ENCODE data around the gene MAN1A1. TPM values are rescaled to one million over a fixed set of nuclear protein-coding genes. Genes with fewer than 3 reads are reported as not detected.

Gene MAN1A1
- polyA plus RNA-seq, 1 donor (not counting 4 experiments of a cell fraction or from before 2014, with no cell fraction given) = 20.2 TPM

GRCh38 chr6:119133400-119133799 lies 216.2 kb downstream of the MAN1A1 start:
- Histone ChIP-seq H3K9me3 (ENCODE audit: control insufficient read depth, low read depth, low read length) (no peaks in the 10 kb centered on the region), H3K79me2 (ENCODE audit: control insufficient read depth, insufficient read depth, low read length) (no peaks in the 10 kb centered on the region), H3K36me3 (ENCODE audit: control insufficient read depth in 2 of 2, extremely low read depth in 1 of 2, insufficient read depth in 2 of 2, low read length in 2 of 2) (no peaks in the 10 kb centered on the region), H3K27me3 (ENCODE audit: control insufficient read depth, extremely low read depth, insufficient read depth, low read length) (no peaks in the 10 kb centered on the region), H3K9ac (ENCODE audit: control insufficient read depth, extremely low read depth, insufficient read depth, low read length) (no peak overlapping the region), H2AFZ (ENCODE audit: control insufficient read depth, low read length) (no peak overlapping the region), H4K20me1 (ENCODE audit: control insufficient read depth, extremely low read depth, insufficient read depth, low read length) (no peaks in the 10 kb centered on the region), H3K4me1 (ENCODE audit: control insufficient read depth, extremely low read depth, insufficient read depth, low read length) (peaks cover 25% of the 10 kb centered on the region), H3K9me1 (ENCODE audit: control insufficient read depth, extremely low read depth, insufficient read depth, low read length) (no peaks in the 10 kb centered on the region), H3K4me2 (ENCODE audit: control insufficient read depth, extremely low read depth, insufficient read depth, low read depth, low read length) (no peak overlapping the region), H3K4me3 (ENCODE audit: control insufficient read depth in 2 of 3, extremely low read depth in 1 of 3, insufficient read depth in 2 of 3, low read depth in 1 of 3, low read length in 3 of 3) (no peak overlapping the region), H3K27ac (ENCODE audit: control insufficient read depth, insufficient read depth, low read length) (no peak overlapping the region)
- dilution Hi-C loops (cut with MboI; ENCODE audit: extremely low pct_ligation_motif_present, low sequenced_read_pairs) = no loop called here
- no peak for FAIRE-seq
- DNase-seq (ENCODE audit: low read depth, low spot score) = no peak
- no peak for TF ChIP-seq EZH2 (IDR thresholded peaks at IDR 0.05; ENCODE audit: low read length)
- TF ChIP-seq CTCF (optimal IDR thresholded peaks at IDR 0.05 in 1 of 3, IDR thresholded peaks at IDR 0.05 in 1 of 3, conservative IDR thresholded peaks at IDR 0.05 in 1 of 3; ENCODE audit: extremely low read depth in 1 of 3, insufficient read depth in 2 of 3, low read length in 3 of 3) = no peak

GRCh38 chr6:119132261-119132981 lies 217.1 kb downstream of the MAN1A1 start:
- Histone ChIP-seq H3K79me2 (ENCODE audit: control insufficient read depth, insufficient read depth, low read length) (no peaks in the 10 kb centered on the region), H3K4me2 (ENCODE audit: control insufficient read depth, extremely low read depth, insufficient read depth, low read depth, low read length) (no peak overlapping the region), H3K9ac (ENCODE audit: control insufficient read depth, extremely low read depth, insufficient read depth, low read length) (no peak overlapping the region), H3K9me3 (ENCODE audit: control insufficient read depth, low read depth, low read length) (no peaks in the 10 kb centered on the region), H3K27me3 (ENCODE audit: control insufficient read depth, extremely low read depth, insufficient read depth, low read length) (no peaks in the 10 kb centered on the region), H3K4me3 (ENCODE audit: control insufficient read depth in 2 of 3, extremely low read depth in 1 of 3, insufficient read depth in 2 of 3, low read depth in 1 of 3, low read length in 3 of 3) (no peak overlapping the region), H3K9me1 (ENCODE audit: control insufficient read depth, extremely low read depth, insufficient read depth, low read length) (no peaks in the 10 kb centered on the region), H3K36me3 (ENCODE audit: control insufficient read depth in 2 of 2, extremely low read depth in 1 of 2, insufficient read depth in 2 of 2, low read length in 2 of 2) (no peaks in the 10 kb centered on the region), H2AFZ (ENCODE audit: control insufficient read depth, low read length) (no peak overlapping the region), H3K27ac (ENCODE audit: control insufficient read depth, insufficient read depth, low read length) (no peak overlapping the region), H3K4me1 (ENCODE audit: control insufficient read depth, extremely low read depth, insufficient read depth, low read length) (peaks cover 20% of the 10 kb centered on the region), H4K20me1 (ENCODE audit: control insufficient read depth, extremely low read depth, insufficient read depth, low read length) (no peaks in the 10 kb centered on the region)
- TF ChIP-seq CTCF (optimal IDR thresholded peaks at IDR 0.05 in 1 of 3, IDR thresholded peaks at IDR 0.05 in 1 of 3, conservative IDR thresholded peaks at IDR 0.05 in 1 of 3; ENCODE audit: extremely low read depth in 1 of 3, insufficient read depth in 2 of 3, low read length in 3 of 3) (no peak), EZH2 (IDR thresholded peaks at IDR 0.05; ENCODE audit: low read length) (no peak)
- dilution Hi-C loops (cut with MboI; ENCODE audit: extremely low pct_ligation_motif_present, low sequenced_read_pairs) = no loop called here
- FAIRE-seq = no peak
- no peak for DNase-seq (ENCODE audit: low read depth, low spot score)

Measured in keratinocyte (primary cell).